ENCODE data around the gene PXMP4.

DNA sequence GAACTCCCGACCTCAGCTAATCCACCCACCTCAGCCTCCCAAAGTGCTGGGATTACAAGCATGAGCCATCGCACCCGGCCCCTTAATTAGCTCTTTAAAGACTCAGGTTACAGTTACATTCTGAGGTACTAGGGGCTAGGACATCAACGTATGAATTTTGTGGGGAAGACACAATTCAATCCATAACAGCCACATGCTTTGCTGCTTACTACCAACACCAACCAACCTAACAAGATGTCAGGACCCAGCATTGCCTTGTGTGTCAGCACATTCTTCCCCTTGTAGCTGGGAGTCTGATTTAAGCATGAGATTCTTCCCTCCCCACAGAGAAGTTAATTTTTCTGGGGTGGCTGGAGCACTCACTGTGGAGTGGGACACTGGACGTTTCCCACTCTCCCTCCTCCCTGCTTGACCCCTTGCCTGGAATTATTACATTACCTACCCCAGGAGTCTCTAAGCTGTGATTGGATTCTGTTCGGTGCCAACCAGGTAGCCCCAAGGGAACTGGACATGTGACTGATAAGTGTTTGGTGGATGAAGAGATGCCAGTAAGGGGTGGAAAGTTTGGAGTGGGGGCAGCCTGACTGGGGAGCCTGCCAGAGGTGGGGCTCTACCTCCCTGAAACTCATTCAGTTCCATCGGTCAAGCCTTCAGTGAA, 5.6 kb upstream of the PXMP4 start:
- TF ChIP-seq RAD21 (conservative IDR thresholded peaks at IDR 0.05) (no peak), EP300 (conservative IDR thresholded peaks at IDR 0.05; ENCODE audit: poor library complexity, severe bottlenecking) (no peak), POLR2AphosphoS5 (IDR thresholded peaks at IDR 0.05) (no peak), EZH2 (IDR thresholded peaks at IDR 0.05; ENCODE audit: borderline replicate concordance, insufficient read depth, low read length, poor library complexity, severe bottlenecking) (no peak), REST (IDR thresholded peaks at IDR 0.05; ENCODE audit: borderline replicate concordance) (no peak)
- TF ChIP-seq, protein P1, sequence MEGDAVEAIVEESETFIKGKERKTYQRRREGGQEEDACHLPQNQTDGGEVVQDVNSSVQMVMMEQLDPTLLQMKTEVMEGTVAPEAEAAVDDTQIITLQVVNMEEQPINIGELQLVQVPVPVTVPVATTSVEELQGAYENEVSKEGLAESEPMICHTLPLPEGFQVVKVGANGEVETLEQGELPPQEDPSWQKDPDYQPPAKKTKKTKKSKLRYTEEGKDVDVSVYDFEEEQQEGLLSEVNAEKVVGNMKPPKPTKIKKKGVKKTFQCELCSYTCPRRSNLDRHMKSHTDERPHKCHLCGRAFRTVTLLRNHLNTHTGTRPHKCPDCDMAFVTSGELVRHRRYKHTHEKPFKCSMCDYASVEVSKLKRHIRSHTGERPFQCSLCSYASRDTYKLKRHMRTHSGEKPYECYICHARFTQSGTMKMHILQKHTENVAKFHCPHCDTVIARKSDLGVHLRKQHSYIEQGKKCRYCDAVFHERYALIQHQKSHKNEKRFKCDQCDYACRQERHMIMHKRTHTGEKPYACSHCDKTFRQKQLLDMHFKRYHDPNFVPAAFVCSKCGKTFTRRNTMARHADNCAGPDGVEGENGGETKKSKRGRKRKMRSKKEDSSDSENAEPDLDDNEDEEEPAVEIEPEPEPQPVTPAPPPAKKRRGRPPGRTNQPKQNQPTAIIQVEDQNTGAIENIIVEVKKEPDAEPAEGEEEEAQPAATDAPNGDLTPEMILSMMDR (IDR thresholded peaks at IDR 0.05; ENCODE audit: poor library complexity, severe bottlenecking): no peak

All from neural cell (in vitro differentiated cells).